Measurements from ENCODE around the gene SLC12A7. TPM values are rescaled to one million over a fixed set of nuclear protein-coding genes. Genes with fewer than 3 reads are reported as not detected.

SLC12A7 gene
- total RNA-seq, 1 experiment from 2014 or later = 30.8 TPM

- H3K4me1 ChIP-seq (ENCODE audit: insufficient read depth, low read length) = no peaks in the 10 kb centered on the region
- H2BK20ac ChIP-seq (ENCODE audit: low read depth, low read length, poor library complexity, severe bottlenecking) = no peak overlapping the region
- H3K79me2 ChIP-seq (ENCODE audit: insufficient read depth, low read length) = no peaks in the 10 kb centered on the region
- no peak overlapping the region for H2BK15ac ChIP-seq (ENCODE audit: low read depth, low read length)
- no peak for TF ChIP-seq CTCF (conservative IDR thresholded peaks at IDR 0.05)
- no peak overlapping the region for H3K23ac ChIP-seq (ENCODE audit: insufficient read length, low read depth, low read length)
- DNase-seq = no peak
- Mint-ChIP-seq H3K27me3 (ENCODE audit: low read depth) (no peaks in the 10 kb centered on the region), H3K27ac (peak overlapping the region; percentile 34 to 85 (median 81); a peak in 4 of 7 replicates), H3K9me3 (no peaks in the 10 kb centered on the region), H3K4me1 (no peaks in the 10 kb centered on the region), H3K4me3 (no peak overlapping the region), H3K36me3 (ENCODE audit: insufficient read depth in 1 of 3, low read depth in 3 of 3) (peaks cover 6 to 40% (median 38%) of the 10 kb centered on the region in 3 experiments)
- no peak overlapping the region for H4K91ac ChIP-seq (ENCODE audit: insufficient read length, low read depth, low read length)
- no peak overlapping the region for H3T11ph ChIP-seq (ENCODE audit: low read length)
- no peak overlapping the region for H2BK5ac ChIP-seq (ENCODE audit: insufficient read length, low read length)
- no peak overlapping the region for H3K18ac ChIP-seq (ENCODE audit: insufficient read length, low read depth, low read length)
- H3K56ac ChIP-seq (ENCODE audit: insufficient read length, low read depth, low read length) = no peak overlapping the region
- no peak overlapping the region for H2BK120ac ChIP-seq (ENCODE audit: low read depth, low read length, poor library complexity, severe bottlenecking)
- WGBS (ENCODE audit: extremely low coverage, insufficient read length, low lambda C conversion rate) = no CpG with 5 or more reads among the region's 39 CpGs
- H4K5ac ChIP-seq (ENCODE audit: insufficient read length, low read depth, low read length) = no peak overlapping the region
- no peak overlapping the region for H3K14ac ChIP-seq (ENCODE audit: insufficient read depth, low read length)
- no peak overlapping the region for H2AK5ac ChIP-seq (ENCODE audit: insufficient read length, low read length)
- H3K27ac ChIP-seq (ENCODE audit: insufficient read length, low read depth, low read length) = no peak overlapping the region
- no peaks in the 10 kb centered on the region for H4K20me1 ChIP-seq (ENCODE audit: control insufficient read depth, insufficient read depth, insufficient read length)
- H3K4ac ChIP-seq (ENCODE audit: low read depth, low read length) = no peak overlapping the region
- no peak overlapping the region for H2BK12ac ChIP-seq (ENCODE audit: insufficient read length, low read depth, low read length)
- no peaks in the 10 kb centered on the region for H3K23me2 ChIP-seq (ENCODE audit: insufficient read length, low read depth, low read length, poor library complexity, severe bottlenecking)
- H4K8ac ChIP-seq (replicated peaks; ENCODE audit: insufficient read length, low read depth, low read length) = no peak overlapping the region
- no peaks in the 10 kb centered on the region for H3K9me3 ChIP-seq (ENCODE audit: control insufficient read depth, low read depth, low read length)
- no peak overlapping the region for H3K9ac ChIP-seq (ENCODE audit: extremely low read depth, insufficient read length, low read length)
- H2AFZ ChIP-seq (ENCODE audit: low read length) = no peak overlapping the region
- no peaks in the 10 kb centered on the region for H3K79me1 ChIP-seq (ENCODE audit: insufficient read depth, low read depth, low read length, poor library complexity, severe bottlenecking)
- H3K27me3 ChIP-seq (ENCODE audit: insufficient read depth, low read length) = no peaks in the 10 kb centered on the region
- H3K4me2 ChIP-seq (ENCODE audit: insufficient read depth, insufficient read length, low read length) = no peak overlapping the region
Measured at GRCh38 chr5:1055896-1056610, 55.8 kb downstream of the SLC12A7 start.

Measured in H9 (cell line).